H1 (cell line): ENCODE measurements around the gene SART1.

Experiments
- ATF2 ChIP-seq: IDR thresholded peaks from 2 replicates; pipeline ENCODE4 v1.6.1; 2012; ENCODE audit warnings: low read length, inconsistent platforms
- BRCA1 ChIP-seq: IDR thresholded peaks from 2 replicates; pipeline ENCODE4 v1.6.1; 2012; ENCODE audit warnings: low read depth, low read length, improper control_type of control experiment
- CTCF ChIP-seq, 3 experiments: IDR thresholded peaks; 1 replicate in 2 of 3; 2 replicates in 1 of 3; pipeline versions ENCODE4 v1.5.1 to v1.6.1; 2011; ENCODE audit warnings: low read length in 3 of 3, mild to moderate bottlenecking in 3 of 3, inconsistent platforms in 2 of 3, low read depth in 1 of 3, moderate library complexity in 1 of 3; ENCODE audit not compliant: insufficient read depth in 1 of 3; ENCODE audit errors: control extremely low read depth in 1 of 3
- EP300 ChIP-seq, 2 experiments: IDR thresholded peaks; 1 replicate in 1 of 2; 2 replicates in 1 of 2; pipeline ENCODE4 v1.6.1; 2011 to 2012; ENCODE audit warnings: low read depth in 2 of 2, low read length in 2 of 2, mild to moderate bottlenecking in 2 of 2, borderline replicate concordance in 1 of 2, inconsistent platforms in 1 of 2, moderate library complexity in 1 of 2
- EZH2 ChIP-seq: fragments of 200-600 bp; sonication (generic); IDR thresholded peaks from 2 replicates; pipeline ENCODE4 v1.7.1; 2012; ENCODE audit warnings: low read depth, mild to moderate bottlenecking, moderate library complexity, low read length, inconsistent platforms; ENCODE audit not compliant: severe bottlenecking
- JUN ChIP-seq: IDR thresholded peaks from 2 replicates; pipeline ENCODE4 v1.6.1; 2011; ENCODE audit warnings: low read depth, mild to moderate bottlenecking, improper control_type of control experiment, low read length
- KDM1A ChIP-seq: fragments of 200-600, 300-600 bp; sonication (generic); IDR thresholded peaks from 2 replicates; pipeline ENCODE4 v1.7.1; 2016; ENCODE audit warnings: mild to moderate bottlenecking, low read length, borderline replicate concordance
- POLR2A ChIP-seq, 2 experiments: IDR thresholded peaks; 1 replicate in 1 of 2; 2 replicates in 1 of 2; pipeline ENCODE4 v1.6.1; 2011; ENCODE audit warnings: low read depth in 2 of 2, low read length in 2 of 2, mild to moderate bottlenecking in 2 of 2; ENCODE audit errors: control extremely low read depth in 1 of 2
- POLR2AphosphoS5 ChIP-seq: IDR thresholded peaks from 2 replicates; pipeline ENCODE4 v1.6.1; 2011; ENCODE audit warnings: low read depth, low read length
- TCF12 ChIP-seq: IDR thresholded peaks from 2 replicates; pipeline ENCODE4 v1.6.1; 2011; ENCODE audit warnings: low read depth, mild to moderate bottlenecking, low read length
- USF2 ChIP-seq: IDR thresholded peaks from 2 replicates; pipeline ENCODE4 v1.6.1; 2011; ENCODE audit warnings: low read length, improper control_type of control experiment

GRCh38 chr11:65979261-65979759, 17.8 kb downstream of the SART1 start:
- no peak for TF ChIP-seq POLR2A (IDR thresholded peaks at IDR 0.05; ENCODE audit: control extremely low read depth in 1 of 2, low read depth in 2 of 2, low read length in 2 of 2)
- TF ChIP-seq POLR2AphosphoS5 = no peak
- TF ChIP-seq CTCF (IDR thresholded peaks at IDR 0.05; ENCODE audit: control extremely low read depth in 1 of 3, insufficient read depth in 1 of 3, low read depth in 1 of 3, low read length in 3 of 3) = no peak
- TF ChIP-seq TCF12 = no peak
- TF ChIP-seq BRCA1 = no peak
- no peak for TF ChIP-seq EP300 (IDR thresholded peaks at IDR 0.05; ENCODE audit: borderline replicate concordance in 1 of 2, low read depth in 2 of 2, low read length in 2 of 2)
- no peak for TF ChIP-seq ATF2
- TF ChIP-seq EZH2 = no peak
- TF ChIP-seq USF2 = no peak
- TF ChIP-seq JUN = no peak
- TF ChIP-seq KDM1A = no peak
